ENCODE data around the gene IGHMBP2.
"Not testable (repeated sequence)": the region's sequence is repeated elsewhere in the genome, so short reads cannot be mapped to it uniquely, and the experiment has no call there.

IGHMBP2 gene

GRCh38 chr11:68965901-68966853 is 62.5 kb downstream of the IGHMBP2 start:
- DNase-seq = no peak

- DNase-seq = no peak
Observed at GRCh38 chr11:68966894-68967780, 63.4 kb downstream of the IGHMBP2 start.

- DNase-seq = no peak
Observed at GRCh38 chr11:68968306-68969250, 64.9 kb downstream of the IGHMBP2 start.

GRCh38 chr11:68969386-68969785 is 65.7 kb downstream of the IGHMBP2 start:
- no peak for DNase-seq

GRCh38 chr11:68970921-68971636 is 67.4 kb downstream of the IGHMBP2 start:
- no peak for DNase-seq

- no peak for DNase-seq
Observed at GRCh38 chr11:68973219-68973618, 69.5 kb downstream of the IGHMBP2 start.

GRCh38 chr11:68973706-68974105 is 70.0 kb downstream of the IGHMBP2 start:
- not testable (repeated sequence) for DNase-seq

GRCh38 chr11:68974421-68975194 is 70.9 kb downstream of the IGHMBP2 start:
- DNase-seq = peak; percentile 10 to 25

- no peak for DNase-seq
Observed at GRCh38 chr11:68976095-68976494, 72.4 kb downstream of the IGHMBP2 start.

- DNase-seq = no peak
Observed at GRCh38 chr11:68976563-68976962, 72.9 kb downstream of the IGHMBP2 start.

GRCh38 chr11:68977781-68978625 is 74.3 kb downstream of the IGHMBP2 start:
- no peak for DNase-seq

GRCh38 chr11:68978626-68978930 is 74.9 kb downstream of the IGHMBP2 start:
- no peak for DNase-seq

- peak; percentile 5 to 7 for DNase-seq
Observed at GRCh38 chr11:68978931-68979594, 75.4 kb downstream of the IGHMBP2 start.

GRCh38 chr11:68979931-68980775 is 76.5 kb downstream of the IGHMBP2 start:
- no peak for DNase-seq

GRCh38 chr11:68980776-68981065 is 77.0 kb downstream of the IGHMBP2 start, which contains the start of gene MRGPRD:
Gene MRGPRD (minus strand): TSS chr11:68980986. CDS start chr11:68980986, 0 bp downstream.
- DNase-seq = no peak

- DNase-seq = no peak
Observed at GRCh38 chr11:68982134-68982533, 78.4 kb downstream of the IGHMBP2 start.

- DNase-seq = no peak
Observed at GRCh38 chr11:68983801-68984200, 80.1 kb downstream of the IGHMBP2 start.

GRCh38 chr11:68987211-68987610 is 83.5 kb downstream of the IGHMBP2 start:
- DNase-seq = no peak

- no peak for DNase-seq
Observed at GRCh38 chr11:68988491-68988890, 84.8 kb downstream of the IGHMBP2 start.
